ENCODE results near the gene OR4K5. TPM values are rescaled to one million over a fixed set of nuclear protein-coding genes. Genes with fewer than 3 reads are reported as not detected.

OR4K5 gene
- total and polyA plus RNA-seq, 2 of the 13 experiments (the other 11 are each of a cell fraction or from before 2014, with no cell fraction given), result not detected

- Histone ChIP-seq H4K20me1 (ENCODE audit: insufficient read depth, low read length) (no peaks in the 10 kb centered on the region), H3K4me3 (replicated peaks in 1 of 3; ENCODE audit: insufficient read depth in 1 of 3, low read depth in 2 of 3, low read length in 3 of 3) (no peak within 1 kb of the TSS), H2AFZ (ENCODE audit: low read length) (no peak within 1 kb of the TSS), H3K4me1 (ENCODE audit: insufficient read depth, low read length) (no peaks in the 10 kb centered on the region), H3K27me3 (ENCODE audit: control insufficient read depth in 1 of 2, insufficient read depth in 2 of 2, low read length in 2 of 2) (no peaks in the 10 kb centered on the region), H3K79me2 (ENCODE audit: insufficient read depth, low read length) (no peaks in the 10 kb centered on the region), H3K9ac (ENCODE audit: insufficient read depth, low read depth, low read length) (no peak within 1 kb of the TSS), H3K9me3 (ENCODE audit: low read length) (no peaks in the 10 kb centered on the region), H3K27ac (ENCODE audit: extremely low read length, insufficient read depth, low read length) (no peak within 1 kb of the TSS), H3K36me3 (replicated peaks in 1 of 2; ENCODE audit: control insufficient read depth in 1 of 2, insufficient read depth in 2 of 2, low read length in 2 of 2) (no peaks in the 10 kb centered on the region), H3K4me2 (ENCODE audit: low read depth, low read length) (no peak within 1 kb of the TSS)
- intact Hi-C loops (cut with micrococcal nuclease; ENCODE audit: unreplicated experiment), result no loop called here
- in situ Hi-C loops (cut with HindIII; ENCODE audit: extremely low pct_ligation_motif_present, low pct_unique_long_range_greater_than_20kb), result no loop called here
- 6% methylated on average over 3 of the region's 3 CpGs for WGBS (ENCODE audit: low lambda C conversion rate)
- FAIRE-seq (no peak), DNase-seq (ENCODE audit: low spot score) (no peak), ATAC-seq (no peak)
- TF ChIP-seq CEBPG (CRISPR knock-in tag; IDR thresholded peaks at IDR 0.05), result no peak
- TF ChIP-seq POGZ (CRISPR knock-in tag; IDR thresholded peaks at IDR 0.05), result no peak
- TF ChIP-seq, protein P1, sequence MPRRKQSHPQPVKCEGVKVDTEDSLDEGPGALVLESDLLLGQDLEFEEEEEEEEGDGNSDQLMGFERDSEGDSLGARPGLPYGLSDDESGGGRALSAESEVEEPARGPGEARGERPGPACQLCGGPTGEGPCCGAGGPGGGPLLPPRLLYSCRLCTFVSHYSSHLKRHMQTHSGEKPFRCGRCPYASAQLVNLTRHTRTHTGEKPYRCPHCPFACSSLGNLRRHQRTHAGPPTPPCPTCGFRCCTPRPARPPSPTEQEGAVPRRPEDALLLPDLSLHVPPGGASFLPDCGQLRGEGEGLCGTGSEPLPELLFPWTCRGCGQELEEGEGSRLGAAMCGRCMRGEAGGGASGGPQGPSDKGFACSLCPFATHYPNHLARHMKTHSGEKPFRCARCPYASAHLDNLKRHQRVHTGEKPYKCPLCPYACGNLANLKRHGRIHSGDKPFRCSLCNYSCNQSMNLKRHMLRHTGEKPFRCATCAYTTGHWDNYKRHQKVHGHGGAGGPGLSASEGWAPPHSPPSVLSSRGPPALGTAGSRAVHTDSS (CRISPR knock-in tag; conservative IDR thresholded peaks at IDR 0.05), result no peak
- TF ChIP-seq NFYB (CRISPR knock-in tag; IDR thresholded peaks at IDR 0.05), result no peak
- TF ChIP-seq ZNF44 (CRISPR knock-in tag; IDR thresholded peaks at IDR 0.05), result no peak
- BruUV-seq (replicated peaks), result no TSS peak
- CTCF ChIA-PET (ENCODE audit: low intra/inter-chr PET ratio, low total read pairs), result no interaction called here
- POLR2A ChIA-PET, result no interaction called here
Measured at GRCh38 chr14:19930617-19931016, 10.2 kb downstream of the OR4K5 start, which contains the start of gene OR4K1. Gene OR4K1 (plus strand): TSS chr14:19930917. CDS start chr14:19935667, 4,750 bp downstream.

DNA sequence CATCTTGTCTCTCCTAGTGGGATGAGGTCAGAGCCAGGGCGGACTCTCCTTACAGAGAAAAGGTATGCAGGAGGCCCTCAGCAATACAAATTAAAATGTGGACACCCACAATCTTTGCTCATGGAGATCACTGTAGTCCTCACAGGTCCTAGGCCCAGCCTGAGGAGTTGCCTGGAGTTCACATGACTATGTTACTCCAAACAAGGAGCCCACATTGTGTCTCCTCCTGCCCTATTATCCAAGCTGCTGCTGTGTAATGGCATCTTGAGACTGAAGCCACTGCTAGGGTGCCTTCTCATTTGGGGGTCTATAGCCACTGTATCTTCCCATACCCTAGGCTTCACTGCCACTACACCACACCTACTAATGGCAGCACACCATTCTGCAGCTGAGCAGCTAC lies 21.3 kb downstream of the OR4K5 start:
- POLR2A ChIA-PET, result no interaction called here
- no peak for TF ChIP-seq DNMT1 (CRISPR knock-in tag; IDR thresholded peaks at IDR 0.05)
- no peak for TF ChIP-seq HNRNPH1 (optimal IDR thresholded peaks at IDR 0.05; ENCODE audit: low read depth, low read length)
- no peak for TF ChIP-seq FOSL1 (CRISPR knock-in tag; IDR thresholded peaks at IDR 0.05; ENCODE audit: borderline replicate concordance)
- TF ChIP-seq MATR3 (CRISPR knock-in tag; IDR thresholded peaks at IDR 0.05), result no peak
- TF ChIP-seq ZNF362 (CRISPR knock-in tag; IDR thresholded peaks at IDR 0.05; ENCODE audit: borderline replicate concordance), result no peak
- no peak for TF ChIP-seq ZNF883 (CRISPR knock-in tag; IDR thresholded peaks at IDR 0.05; ENCODE audit: not compliant biosample characterization)
- no peak for TF ChIP-seq ZNF234 (CRISPR knock-in tag; conservative IDR thresholded peaks at IDR 0.05)
- no peak for TF ChIP-seq ZNF790 (CRISPR knock-in tag; IDR thresholded peaks at IDR 0.05; ENCODE audit: borderline replicate concordance)
- TF ChIP-seq DPF2 (CRISPR knock-in tag; IDR thresholded peaks at IDR 0.05; ENCODE audit: borderline replicate concordance, low read depth), result no peak
- TF ChIP-seq SOX6 (IDR thresholded peaks at IDR 0.05), result no peak
- TF ChIP-seq SOX6 (CRISPR knock-in tag; IDR thresholded peaks at IDR 0.05), result no peak
- TF ChIP-seq ZNF138 (CRISPR knock-in tag; IDR thresholded peaks at IDR 0.05; ENCODE audit: low read depth), result no peak
- TF ChIP-seq ZSCAN21 (CRISPR knock-in tag; IDR thresholded peaks at IDR 0.05; ENCODE audit: borderline replicate concordance), result no peak
- TF ChIP-seq XRCC5 (optimal IDR thresholded peaks at IDR 0.05; ENCODE audit: low read length), result no peak
- TF ChIP-seq ZNF556 (CRISPR knock-in tag; IDR thresholded peaks at IDR 0.05; ENCODE audit: borderline replicate concordance), result no peak

More for the DNA sequence above, 21.3 kb downstream of the OR4K5 start:
- Histone ChIP-seq H3K9me3 (ENCODE audit: low read length) (no peaks in the 10 kb centered on the region), H3K4me2 (ENCODE audit: low read depth, low read length) (no peak overlapping the region), H2AFZ (ENCODE audit: low read length) (no peak overlapping the region), H3K9ac (ENCODE audit: insufficient read depth, low read depth, low read length) (no peak overlapping the region), H3K27me3 (ENCODE audit: control insufficient read depth in 1 of 2, insufficient read depth in 2 of 2, low read length in 2 of 2) (no peaks in the 10 kb centered on the region), H3K79me2 (ENCODE audit: insufficient read depth, low read length) (no peaks in the 10 kb centered on the region), H3K27ac (ENCODE audit: extremely low read length, insufficient read depth, low read length) (no peak overlapping the region), H3K36me3 (replicated peaks in 1 of 2; ENCODE audit: control insufficient read depth in 1 of 2, insufficient read depth in 2 of 2, low read length in 2 of 2) (no peaks in the 10 kb centered on the region), H3K4me1 (ENCODE audit: insufficient read depth, low read length) (no peaks in the 10 kb centered on the region), H4K20me1 (ENCODE audit: insufficient read depth, low read length) (no peaks in the 10 kb centered on the region), H3K4me3 (replicated peaks in 1 of 3; ENCODE audit: insufficient read depth in 1 of 3, low read depth in 2 of 3, low read length in 3 of 3) (no peak overlapping the region)
- 25% methylated on average over 1 of the region's 1 CpG for WGBS (ENCODE audit: low lambda C conversion rate)
- ATAC-seq, result no peak
- no peak for DNase-seq (ENCODE audit: low spot score)
- FAIRE-seq, result no peak
- intact Hi-C loops (cut with micrococcal nuclease; ENCODE audit: unreplicated experiment) (no loop called here), in situ Hi-C loops (cut with HindIII; ENCODE audit: extremely low pct_ligation_motif_present, low pct_unique_long_range_greater_than_20kb) (no loop called here)
- CTCF ChIA-PET (ENCODE audit: low intra/inter-chr PET ratio, low total read pairs), result no interaction called here
- no TSS peak for BruUV-seq (replicated peaks)

Measured in HepG2 (cell line).